NCI-H1105 treated with DMSO at 0.1 percent for 48 hours (cell line): ENCODE measurements around the gene MBTPS1.
"Not testable (repeated sequence)": the region's sequence is repeated elsewhere in the genome, so short reads cannot be mapped to it uniquely, and the experiment has no call there.

Experiments
- DNase-seq: peaks from one replicate; lab custom pipeline; 2025; lab: John Stamatoyannopoulos, UW

The MBTPS1 gene

DNA sequence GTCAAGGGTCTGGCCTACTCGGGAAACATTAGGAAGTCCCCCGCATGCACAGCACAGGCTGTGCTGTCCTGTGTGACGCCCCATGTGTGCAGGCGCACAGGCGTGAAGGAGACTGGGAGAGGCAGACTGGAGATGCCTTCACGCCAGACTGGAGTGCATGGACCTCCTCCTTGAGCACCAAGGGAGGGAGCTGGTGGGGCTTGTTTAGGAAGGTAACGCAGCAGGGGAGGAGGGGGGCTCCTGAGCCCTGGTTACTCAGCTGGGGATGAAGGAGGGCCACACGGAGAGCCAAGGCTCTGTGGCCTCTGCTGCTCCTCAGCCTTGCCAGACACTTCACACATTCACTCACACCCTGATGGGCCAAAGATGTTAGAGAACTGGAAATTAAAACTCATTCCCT lies 20.5 kb upstream of the MBTPS1 start:
- no peak for DNase-seq

DNA sequence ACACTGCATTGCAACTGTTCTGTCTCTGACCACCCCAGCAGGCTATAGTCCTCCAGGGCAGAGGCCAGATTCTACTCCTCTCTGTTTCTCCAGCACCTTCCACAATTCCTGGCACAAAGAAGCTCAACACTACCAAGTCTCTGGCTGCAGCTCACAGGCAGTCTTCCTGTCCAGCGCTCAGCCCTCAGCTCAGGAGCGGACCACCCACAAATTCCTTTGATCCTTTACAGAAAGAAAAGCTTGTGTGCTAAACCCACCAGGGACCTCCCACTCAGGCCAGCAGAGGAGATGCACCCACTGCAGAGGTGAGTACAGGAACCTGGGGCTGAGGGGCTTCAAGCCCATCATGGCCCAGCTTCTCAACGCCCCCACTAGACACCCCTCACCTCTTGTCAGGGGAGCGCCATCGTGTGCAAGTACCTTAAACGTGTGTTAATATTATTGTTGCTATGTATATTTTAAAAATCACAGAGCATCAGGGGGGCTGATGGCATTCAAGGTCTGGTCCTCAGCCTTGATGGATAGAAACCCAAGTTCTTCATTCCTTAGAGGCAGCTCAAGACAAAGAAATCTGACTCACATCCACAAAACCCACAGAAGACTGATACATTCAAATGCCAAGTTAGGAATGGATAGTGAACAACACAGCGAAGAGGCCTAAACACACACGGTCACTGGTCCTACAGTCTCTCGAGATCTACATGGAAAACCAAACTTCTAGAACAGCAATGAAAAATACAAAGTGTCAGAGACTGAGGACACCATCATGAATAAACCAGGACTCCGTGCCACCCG lies 19.8 kb upstream of the MBTPS1 start:
- no peak for DNase-seq

DNA sequence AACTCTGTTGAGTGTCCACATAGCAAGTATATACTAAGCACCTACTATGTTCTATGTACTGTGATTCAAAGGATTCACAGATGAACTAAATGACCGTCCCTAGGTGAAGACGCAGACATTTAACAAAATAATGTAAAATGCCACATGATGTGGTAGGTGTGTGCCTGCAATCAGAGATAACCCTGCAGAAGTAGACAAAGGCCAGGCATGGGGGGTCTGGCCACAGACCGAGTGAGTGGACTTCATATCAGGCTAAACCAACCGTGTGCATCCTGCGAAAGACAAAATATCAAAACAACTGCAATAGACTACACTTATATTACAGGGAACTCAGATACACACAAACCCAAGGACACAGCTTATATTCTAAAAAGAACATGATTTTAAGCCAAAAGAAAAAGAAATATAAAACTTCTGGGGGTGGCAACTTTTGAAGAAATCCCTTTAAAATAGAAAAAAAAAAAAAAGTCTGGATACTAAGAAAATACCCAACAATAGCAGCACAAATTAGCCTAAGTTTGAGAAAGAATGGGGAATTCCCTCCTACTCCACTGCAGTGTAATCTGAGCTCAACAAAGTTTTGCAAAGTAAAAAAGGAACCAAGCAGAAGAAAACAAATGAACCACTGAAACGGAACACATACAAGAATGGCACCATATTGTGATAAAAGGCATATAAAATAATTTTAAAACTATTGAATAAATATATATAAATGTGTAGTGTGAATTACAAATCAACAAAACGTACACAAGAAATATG lies 16.0 kb upstream of the MBTPS1 start:
- no peak for DNase-seq

DNA sequence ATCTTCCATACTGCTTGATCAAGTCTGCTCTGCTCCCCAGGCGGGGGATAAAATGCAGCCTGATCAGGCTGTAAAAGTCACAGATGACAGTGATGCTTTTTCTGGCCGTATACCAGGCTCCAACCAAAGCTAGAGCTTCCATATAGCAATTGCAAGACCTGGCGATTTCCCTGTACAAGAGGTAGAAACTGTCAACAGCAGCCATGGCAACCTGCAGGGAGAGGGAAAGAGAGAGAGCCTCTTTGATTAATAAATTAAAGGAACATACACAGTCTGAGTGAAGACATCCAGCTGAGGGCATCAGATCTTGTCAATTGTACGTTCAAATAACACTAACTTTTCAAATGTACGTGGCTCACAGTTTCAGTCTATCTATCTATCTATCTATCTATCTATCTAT lies 14.4 kb upstream of the MBTPS1 start:
- DNase-seq, result no peak

- no peak for DNase-seq
These were observed 7.7 kb upstream of the MBTPS1 start for GRCh38 chr16:84124257-84125073.

DNA sequence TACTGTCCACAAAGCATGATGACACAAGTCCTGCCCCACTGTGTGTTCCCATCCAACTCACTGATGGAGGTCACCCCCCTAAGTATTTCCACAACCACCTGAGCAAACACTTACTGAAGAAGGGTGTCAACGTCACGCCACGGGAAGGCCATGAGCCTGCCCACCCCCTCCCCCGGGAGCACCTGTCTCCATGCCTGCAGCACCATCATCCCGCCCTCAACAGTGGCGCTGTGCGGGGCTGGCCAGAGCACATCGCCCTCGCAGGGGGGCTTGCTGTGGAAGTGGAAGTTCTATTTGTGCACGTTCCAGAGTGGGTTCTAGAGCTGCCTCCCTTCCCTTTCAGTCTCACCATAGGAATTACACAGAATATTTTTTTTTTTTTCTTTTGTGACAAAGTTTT lies 4.3 kb upstream of the MBTPS1 start:
- DNase-seq, result no peak

DNA sequence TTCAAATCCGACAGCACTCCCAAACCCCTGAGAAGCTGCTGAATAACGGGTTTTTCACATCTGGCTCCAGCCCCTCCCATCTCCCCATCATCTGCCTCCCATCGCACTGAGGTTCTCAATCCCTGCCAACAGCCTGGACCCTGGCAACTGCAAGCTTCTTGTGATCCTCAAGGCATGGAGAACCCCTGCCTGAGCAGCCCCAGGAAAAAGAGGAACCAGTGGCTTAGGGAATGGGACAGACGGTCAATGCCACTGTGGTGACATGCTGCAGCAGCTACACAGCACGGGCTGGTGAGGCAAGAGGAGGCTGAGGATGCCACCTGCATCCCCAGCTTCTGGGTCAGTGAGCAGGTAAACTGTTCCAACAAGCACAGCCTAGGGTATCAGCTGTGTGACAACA lies 3.3 kb upstream of the MBTPS1 start:
- DNase-seq, result no peak

DNA sequence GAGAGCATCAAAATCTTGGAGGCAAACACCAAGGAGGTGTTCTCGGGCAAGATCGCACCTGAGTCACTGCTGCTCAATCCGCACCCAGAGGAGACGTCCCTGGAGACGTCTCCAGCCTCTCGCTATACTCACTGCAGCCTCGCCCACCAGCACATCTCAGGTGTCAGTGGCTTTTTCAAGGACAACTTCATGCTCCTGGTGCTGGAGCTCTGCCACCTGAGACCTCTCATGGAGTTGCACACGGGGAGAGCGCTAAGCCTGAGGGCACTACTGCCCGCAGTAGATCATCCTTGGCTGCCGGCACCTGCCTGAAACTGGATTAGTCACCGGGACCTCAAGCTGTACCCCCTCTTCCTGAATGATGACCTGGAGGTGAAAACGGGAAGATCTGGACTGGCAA lies 2.6 kb upstream of the MBTPS1 start:
- no peak for DNase-seq

- DNase-seq, result not testable (repeated sequence)
These were observed 1.6 kb upstream of the MBTPS1 start for GRCh38 chr16:84118315-84118714.

DNA sequence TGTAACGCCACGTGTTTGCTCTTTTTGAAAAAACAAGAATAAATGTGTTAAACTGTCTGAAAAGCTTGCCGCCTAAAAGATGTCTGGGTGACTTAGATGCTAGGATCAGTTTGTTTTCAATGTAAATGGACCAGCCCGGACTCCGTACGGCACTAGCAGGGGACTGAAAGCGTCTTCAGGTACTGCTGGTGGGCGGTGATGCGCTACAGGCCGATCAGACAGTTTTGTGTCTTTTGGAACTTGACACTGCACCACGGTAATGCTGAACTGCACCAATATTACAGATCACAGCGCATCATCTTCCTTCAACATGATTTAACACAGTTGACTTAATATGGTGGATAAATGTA lies 727 bp upstream of the MBTPS1 start:
- no peak for DNase-seq

DNA sequence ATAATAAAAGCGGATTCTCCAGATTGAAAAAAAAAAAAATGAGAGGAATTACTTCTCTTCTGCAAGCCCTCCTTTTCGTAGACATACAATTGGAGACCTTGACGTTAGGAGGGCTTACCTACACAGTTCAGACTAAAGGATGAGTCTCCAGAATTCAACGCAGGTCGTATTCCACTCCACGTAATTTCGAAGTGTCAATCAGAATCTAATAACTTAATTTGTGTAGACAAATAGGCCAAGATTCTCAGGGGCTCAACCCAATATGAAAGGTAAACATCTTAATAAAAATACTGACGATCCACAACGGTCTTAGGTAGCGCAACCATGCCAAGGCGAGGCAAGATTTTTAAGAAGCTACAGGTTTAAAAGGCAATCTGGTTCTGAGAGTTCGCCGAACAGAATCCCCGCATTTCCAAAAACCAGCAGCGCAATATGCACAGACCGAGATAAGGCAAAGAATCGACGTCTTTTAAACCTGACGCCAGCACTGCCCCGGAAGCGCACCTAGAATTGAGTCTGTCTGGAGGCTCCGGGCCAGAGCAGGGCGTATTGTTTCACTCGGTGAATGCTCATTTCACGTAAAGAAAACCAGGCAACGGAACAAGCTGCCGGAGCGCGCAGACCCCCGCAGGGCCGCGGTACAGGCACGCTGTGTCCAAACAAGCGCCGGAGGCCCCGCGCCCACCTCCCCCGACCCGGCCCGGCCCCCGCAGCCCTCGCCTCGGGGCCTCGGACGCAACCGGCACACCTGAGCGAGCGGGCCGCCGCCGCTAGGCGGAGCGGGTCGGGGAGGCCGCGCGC lies 623 bp downstream of the MBTPS1 start:
- peak; percentile 11 for DNase-seq

- DNase-seq, result not testable (repeated sequence)
These were observed 4.8 kb downstream of the MBTPS1 start for GRCh38 chr16:84111949-84112348.

- DNase-seq, result no peak
These were observed 5.2 kb downstream of the MBTPS1 start for GRCh38 chr16:84111525-84111924.

DNA sequence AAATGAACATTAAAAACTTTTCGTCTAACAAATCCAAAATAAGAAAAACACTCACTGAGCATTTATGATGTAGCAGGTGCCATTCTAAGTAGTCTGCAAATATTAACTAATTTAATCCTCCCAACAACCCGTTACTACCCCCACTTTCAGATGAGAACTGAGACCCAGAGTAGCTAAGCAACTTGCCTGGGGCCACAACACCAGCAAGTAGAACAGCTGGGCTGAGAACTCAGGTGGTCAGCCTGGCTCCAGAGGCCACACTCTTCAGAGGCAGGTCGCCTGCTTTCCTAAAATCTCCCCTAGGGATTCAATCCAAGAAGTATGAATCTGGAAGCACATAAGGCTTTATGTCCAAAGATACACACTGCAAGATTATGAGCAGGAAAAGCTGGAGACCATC lies 6.2 kb downstream of the MBTPS1 start:
- DNase-seq, result no peak

- no peak for DNase-seq
These were observed 7.0 kb downstream of the MBTPS1 start for GRCh38 chr16:84109598-84110335.

GRCh38 chr16:84107921-84108320 lies 8.8 kb downstream of the MBTPS1 start:
- DNase-seq, result no peak

DNA sequence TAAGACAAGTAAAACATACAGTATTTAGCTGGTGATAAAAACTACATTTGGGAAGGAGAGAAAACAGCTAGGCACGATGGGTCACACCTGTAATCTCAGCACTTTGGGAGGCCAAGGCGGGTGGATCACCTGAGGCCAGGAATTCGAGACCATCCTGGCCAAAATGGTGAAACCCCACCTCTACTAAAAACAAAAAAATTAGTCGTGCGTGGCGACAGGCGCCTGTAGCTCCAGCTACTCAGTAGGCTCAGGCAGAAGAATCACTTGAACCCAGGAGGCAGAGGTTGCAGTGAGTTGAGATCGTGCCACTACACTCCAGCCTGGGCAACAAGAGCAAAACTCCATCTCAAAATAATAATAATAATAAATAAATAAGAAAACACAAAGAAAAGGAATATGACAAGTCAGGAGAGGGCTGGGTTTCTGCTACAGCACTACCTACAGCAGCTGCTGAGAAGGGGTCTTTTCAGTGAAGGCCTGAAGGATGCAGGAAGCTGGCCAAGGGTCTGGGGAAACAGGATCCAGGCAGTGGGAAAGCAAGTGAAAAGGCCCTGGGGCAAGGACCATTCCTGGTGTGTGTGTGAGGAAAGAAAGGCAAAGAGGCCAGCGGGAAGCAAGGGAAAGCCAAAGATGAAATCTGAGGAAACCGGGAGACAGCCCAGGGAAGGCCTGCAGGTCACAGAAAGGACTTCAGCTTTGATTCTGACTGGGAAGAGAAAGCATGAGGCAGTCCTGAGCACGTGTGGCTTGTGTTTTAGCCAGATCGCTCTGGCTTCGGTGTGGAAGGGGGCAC lies 10.6 kb downstream of the MBTPS1 start:
- DNase-seq, result no peak

DNA sequence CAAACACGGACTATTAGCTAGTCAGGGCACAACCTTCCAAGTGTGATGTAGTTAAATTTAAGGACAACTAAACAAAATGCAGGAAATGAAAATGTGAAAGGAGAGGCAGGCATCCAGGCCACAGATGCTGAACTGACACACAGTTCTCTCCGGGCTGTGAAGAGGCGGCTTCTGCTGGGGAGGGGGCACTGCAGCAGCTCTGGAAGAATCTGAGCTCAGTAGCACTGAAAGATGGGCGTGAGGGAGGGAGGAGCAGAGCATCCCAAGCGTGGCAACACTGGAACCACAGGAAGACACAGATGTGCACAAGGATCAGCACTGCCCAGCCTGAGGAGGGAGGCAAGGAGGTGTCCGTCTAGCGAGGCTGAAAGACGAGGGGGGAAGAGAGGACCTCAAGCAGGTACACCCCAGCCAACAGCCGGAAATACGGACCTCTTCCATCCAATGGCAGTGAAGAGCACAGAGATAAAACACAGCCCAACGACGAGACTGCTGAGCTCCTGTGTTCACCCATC lies 11.4 kb downstream of the MBTPS1 start:
- no peak for DNase-seq

DNA sequence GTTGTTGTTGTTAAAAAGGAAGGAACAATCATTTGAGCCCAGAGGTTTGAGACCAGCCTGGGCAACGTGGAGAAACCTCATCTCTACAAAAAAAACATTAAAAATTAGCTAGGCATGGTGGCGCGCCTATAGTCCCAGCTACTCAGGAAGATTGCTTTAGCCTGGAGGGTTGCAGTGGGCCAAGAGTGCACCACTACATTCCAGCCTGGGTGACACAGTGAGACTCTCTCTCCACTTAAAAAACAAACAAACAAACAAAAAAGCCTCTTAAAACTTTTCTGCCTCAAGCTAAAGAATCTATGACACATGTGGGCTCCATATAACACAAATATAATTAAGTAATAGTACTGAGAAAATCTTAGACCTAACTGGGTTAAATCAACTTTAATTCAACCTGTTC lies 12.5 kb downstream of the MBTPS1 start:
- no peak for DNase-seq

- no peak for DNase-seq
These were observed 13.1 kb downstream of the MBTPS1 start for GRCh38 chr16:84103678-84104077.
